Measurements from ENCODE around the gene CHTOP.

GRCh38 chr1:153685544-153686340 is 51.9 kb downstream of the CHTOP start:
- TF ChIP-seq CTCF (IDR thresholded peaks at IDR 0.05) (no peak), EP300 (IDR thresholded peaks at IDR 0.05) (no peak)

Measured in esophagus muscularis mucosa (tissue), 3 donors.